Activated naive CD8-positive, alpha-beta T cell treated with anti-CD3 and anti-CD28 coated beads, Interleukin-2, amount 10 ng/mL, durations not matched to agents 7 days and 5 days (primary cell): ENCODE results near the gene ZNF512B. TPM values are rescaled to one million over a fixed set of nuclear protein-coding genes. Genes with fewer than 3 reads are reported as not detected.
"Not testable (repeated sequence)": the region's sequence is repeated elsewhere in the genome, so short reads cannot be mapped to it uniquely, and the experiment has no call there.

Experiments used
- ATAC-seq: fragments of 150-1000 bp; cut with Tn5 transposase; one replicate; pipeline ENCODE4 v1.10.0; 2021; ENCODE audit warnings: low read depth, moderate library complexity
- POLR2A ChIA-PET: fragments of 350-600 bp; sonication (Branson Sonifier 250); formaldehyde crosslinking; loops from one replicate; lab custom pipeline; 2021; ENCODE audit warnings: antibody characterized with exemption; lab: Charles Lee
- DNase-seq: peaks from one replicate; pipeline ENCODE4 v3.0.0; 2021
- H3K27ac Mint-ChIP-seq: one replicate; pipeline ENCODE4 v1.8.0; 2022; ENCODE audit warnings: mild to moderate bottlenecking, mixed read lengths
- H3K27me3 Mint-ChIP-seq: one replicate; pipeline ENCODE4 v1.8.0; 2022; ENCODE audit warnings: mild to moderate bottlenecking, moderate library complexity, mixed read lengths
- H3K36me3 Mint-ChIP-seq: one replicate; pipeline ENCODE4 v1.8.0; 2021; ENCODE audit warnings: mild to moderate bottlenecking, mixed read lengths
- H3K4me1 Mint-ChIP-seq: one replicate; pipeline ENCODE4 v1.8.0; 2021; ENCODE audit warnings: mixed read lengths
- H3K4me3 Mint-ChIP-seq: one replicate; pipeline ENCODE4 v1.8.0; 2022; ENCODE audit warnings: mild to moderate bottlenecking, moderate library complexity, mixed read lengths
- H3K9me3 Mint-ChIP-seq: one replicate; pipeline ENCODE4 v1.8.0; 2021; ENCODE audit warnings: mixed read lengths
- total RNA-seq, 2 experiments: library from RNA; stranded (reverse); gene quantifications; one replicate each; pipeline ENCODE4 v1.2.3, GENCODE V29; 2021

ZNF512B gene, protein sequence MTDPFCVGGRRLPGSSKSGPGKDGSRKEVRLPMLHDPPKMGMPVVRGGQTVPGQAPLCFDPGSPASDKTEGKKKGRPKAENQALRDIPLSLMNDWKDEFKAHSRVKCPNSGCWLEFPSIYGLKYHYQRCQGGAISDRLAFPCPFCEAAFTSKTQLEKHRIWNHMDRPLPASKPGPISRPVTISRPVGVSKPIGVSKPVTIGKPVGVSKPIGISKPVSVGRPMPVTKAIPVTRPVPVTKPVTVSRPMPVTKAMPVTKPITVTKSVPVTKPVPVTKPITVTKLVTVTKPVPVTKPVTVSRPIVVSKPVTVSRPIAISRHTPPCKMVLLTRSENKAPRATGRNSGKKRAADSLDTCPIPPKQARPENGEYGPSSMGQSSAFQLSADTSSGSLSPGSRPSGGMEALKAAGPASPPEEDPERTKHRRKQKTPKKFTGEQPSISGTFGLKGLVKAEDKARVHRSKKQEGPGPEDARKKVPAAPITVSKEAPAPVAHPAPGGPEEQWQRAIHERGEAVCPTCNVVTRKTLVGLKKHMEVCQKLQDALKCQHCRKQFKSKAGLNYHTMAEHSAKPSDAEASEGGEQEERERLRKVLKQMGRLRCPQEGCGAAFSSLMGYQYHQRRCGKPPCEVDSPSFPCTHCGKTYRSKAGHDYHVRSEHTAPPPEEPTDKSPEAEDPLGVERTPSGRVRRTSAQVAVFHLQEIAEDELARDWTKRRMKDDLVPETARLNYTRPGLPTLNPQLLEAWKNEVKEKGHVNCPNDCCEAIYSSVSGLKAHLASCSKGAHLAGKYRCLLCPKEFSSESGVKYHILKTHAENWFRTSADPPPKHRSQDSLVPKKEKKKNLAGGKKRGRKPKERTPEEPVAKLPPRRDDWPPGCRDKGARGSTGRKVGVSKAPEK
- 10 to 100 TPM; 15.4 TPM for total RNA-seq

DNA sequence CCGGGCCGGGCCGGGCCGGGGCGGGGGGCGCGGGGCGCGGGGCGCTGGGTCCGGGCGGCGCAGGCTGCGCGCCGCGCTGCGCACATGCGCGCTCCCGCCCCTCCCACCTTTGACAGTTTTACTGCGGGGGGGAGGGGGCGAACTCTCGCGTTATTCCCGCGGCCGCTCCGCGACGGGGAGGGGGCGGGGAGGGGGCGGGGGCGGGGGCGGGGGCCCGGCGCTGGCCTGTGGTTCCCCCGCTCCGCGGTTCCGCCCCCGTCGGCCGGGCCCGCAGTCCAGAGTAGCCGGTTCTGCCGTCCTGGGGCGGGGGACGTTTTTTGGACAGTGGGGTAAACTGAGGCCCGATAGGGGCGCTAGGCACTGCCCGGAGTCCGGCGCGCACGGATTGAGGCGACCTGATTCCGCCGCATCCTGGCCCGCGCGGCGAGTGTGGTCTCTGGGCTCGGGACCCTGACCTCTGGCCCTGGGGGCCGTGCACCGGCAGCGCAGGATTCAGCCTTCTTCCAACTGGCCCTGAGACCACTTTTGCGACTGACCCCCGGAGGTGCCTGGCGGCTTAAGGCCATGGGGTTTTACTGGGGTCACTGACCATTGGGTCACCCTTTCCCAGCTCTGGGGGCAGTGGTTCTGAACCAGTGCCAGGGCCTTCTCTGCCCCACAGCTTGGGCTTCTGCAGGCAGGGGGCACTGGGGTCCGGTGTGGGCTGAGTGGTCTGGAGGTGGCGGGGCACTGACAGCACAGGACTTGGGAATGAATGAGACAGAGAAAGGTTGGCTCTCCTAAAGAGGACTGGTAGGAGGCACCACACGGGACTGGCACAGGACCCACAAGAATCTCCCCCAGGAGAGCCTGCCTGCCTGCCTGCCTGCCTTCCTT lies at the start of gene ZNF512B:
TSS of gene ZNF512B (minus strand) at position 93 of the 876 bp plus-strand sequence. CDS start 1,980 bp downstream, outside the sequence.
- DNase-seq (peak; percentile 63), ATAC-seq (peak; percentile 27)
- POLR2A ChIA-PET: interaction anchor here (0.7 kb wide), 1 partner anchor 9 kb away, joined by 3 read pairs; the partner anchor contains the start of gene SAMD10
- H3K4me1 Mint-ChIP-seq: peaks cover 18% of the 10 kb centered on the region
- H3K9me3 Mint-ChIP-seq: no peaks in the 10 kb centered on the region
- H3K4me3 Mint-ChIP-seq: peak within 1 kb of the TSS; percentile 86
- H3K27ac Mint-ChIP-seq: peak within 1 kb of the TSS; percentile 84
- H3K27me3 Mint-ChIP-seq: peaks cover 4% of the 10 kb centered on the region
- H3K36me3 Mint-ChIP-seq: peaks cover 13% of the 10 kb centered on the region

DNA sequence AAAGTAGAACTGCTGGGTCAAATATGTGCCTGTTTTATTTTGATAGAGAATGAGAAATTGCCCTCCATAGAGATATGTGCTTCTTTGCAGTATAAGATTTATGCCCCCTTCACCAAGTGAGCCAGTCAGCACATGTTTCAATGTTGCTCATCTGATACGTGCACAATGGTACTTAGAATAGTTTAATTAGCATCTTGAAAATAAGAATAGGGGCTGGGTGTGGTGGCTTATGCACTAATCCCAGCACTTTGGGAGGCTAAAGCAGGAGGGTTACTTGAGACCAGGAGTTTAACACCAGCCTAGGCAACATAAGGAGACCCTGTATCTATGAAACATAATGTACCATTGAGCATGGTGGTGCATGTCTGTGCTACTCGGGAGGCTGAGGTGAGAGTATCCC lies 45.9 kb upstream of the ZNF512B start:
- ATAC-seq: no peak
- Mint-ChIP-seq H3K27ac (no peak overlapping the region), H3K4me3 (no peak overlapping the region), H3K4me1 (peaks cover 21% of the 10 kb centered on the region), H3K36me3 (peaks cover 48% of the 10 kb centered on the region), H3K9me3 (no peaks in the 10 kb centered on the region), H3K27me3 (no peaks in the 10 kb centered on the region)
- DNase-seq: no peak
- POLR2A ChIA-PET: no interaction called here

DNA sequence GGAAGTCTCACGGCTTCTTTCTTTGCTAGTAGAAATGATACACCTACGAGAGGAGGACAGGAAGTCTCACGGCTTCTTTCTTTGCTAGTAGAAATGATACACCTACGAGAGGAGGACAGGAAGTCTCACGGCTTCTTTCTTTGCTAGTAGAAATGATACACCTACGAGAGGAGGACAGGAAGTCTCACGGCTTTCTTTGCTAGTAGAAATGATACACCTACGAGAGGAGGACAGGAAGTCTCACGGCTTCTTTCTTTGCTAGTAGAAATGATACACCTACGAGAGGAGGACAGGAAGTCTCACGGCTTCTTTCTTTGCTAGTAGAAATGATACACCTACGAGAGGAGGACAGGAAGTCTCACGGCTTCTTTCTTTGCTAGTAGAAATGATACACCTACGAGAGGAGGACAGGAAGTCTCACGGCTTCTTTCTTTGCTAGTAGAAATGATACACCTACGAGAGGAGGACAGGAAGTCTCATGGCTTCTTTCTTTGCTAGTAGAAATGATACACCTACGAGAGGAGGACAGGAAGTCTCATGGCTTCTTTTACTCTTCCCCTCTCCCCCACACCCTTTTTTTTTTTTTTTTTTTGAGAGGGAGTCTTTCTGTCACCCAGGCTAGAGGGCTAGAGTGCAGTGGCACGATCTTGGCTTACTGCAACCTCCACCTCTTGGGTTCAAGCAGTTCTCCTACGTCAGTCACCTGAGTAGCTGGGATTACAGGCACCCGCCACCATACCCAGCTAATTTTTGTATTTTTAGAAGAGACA lies 42.8 kb upstream of the ZNF512B start:
- H3K27me3 Mint-ChIP-seq, DNase-seq, POLR2A ChIA-PET, H3K9me3 Mint-ChIP-seq: not testable (repeated sequence)
- peak overlapping the region; percentile 59 for H3K4me3 Mint-ChIP-seq
- peak overlapping the region; percentile 89 for H3K27ac Mint-ChIP-seq
- H3K36me3 Mint-ChIP-seq: peaks cover 64% of the 10 kb centered on the region
- peak; percentile 13 for ATAC-seq
- peaks cover 36% of the 10 kb centered on the region for H3K4me1 Mint-ChIP-seq

DNA sequence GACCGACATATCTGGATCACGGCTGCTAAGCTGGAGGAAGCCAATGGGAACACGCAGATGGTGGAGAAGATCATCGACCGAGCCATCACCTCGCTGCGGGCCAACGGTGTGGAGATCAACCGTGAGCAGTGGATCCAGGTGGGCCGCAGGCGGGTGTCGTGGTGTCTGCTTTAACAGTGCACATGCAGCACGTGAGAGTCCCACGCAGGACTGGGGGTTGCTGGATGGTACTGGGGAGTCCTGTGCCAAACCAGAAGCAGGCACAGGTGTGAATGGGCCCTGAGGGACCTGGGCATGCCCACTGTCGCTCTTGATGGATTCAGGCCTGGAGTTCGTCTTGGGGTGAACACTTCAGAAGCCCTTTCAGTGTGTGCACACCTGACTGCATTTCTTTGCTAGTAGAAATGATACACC lies 41.6 kb upstream of the ZNF512B start:
- H3K4me1 Mint-ChIP-seq: peaks cover 36% of the 10 kb centered on the region
- H3K27ac Mint-ChIP-seq: peak overlapping the region; percentile 83
- POLR2A ChIA-PET: interaction anchor here (1.6 kb wide), 1 partner anchor 67 kb away, joined by 4 read pairs; no protein-coding TSS in a partner anchor
- peaks cover 6% of the 10 kb centered on the region for H3K9me3 Mint-ChIP-seq
- ATAC-seq: peak; percentile 35
- peak; percentile 41 for DNase-seq
- H3K36me3 Mint-ChIP-seq: peaks cover 71% of the 10 kb centered on the region
- peak overlapping the region; percentile 39 for H3K4me3 Mint-ChIP-seq
- H3K27me3 Mint-ChIP-seq: no peaks in the 10 kb centered on the region

DNA sequence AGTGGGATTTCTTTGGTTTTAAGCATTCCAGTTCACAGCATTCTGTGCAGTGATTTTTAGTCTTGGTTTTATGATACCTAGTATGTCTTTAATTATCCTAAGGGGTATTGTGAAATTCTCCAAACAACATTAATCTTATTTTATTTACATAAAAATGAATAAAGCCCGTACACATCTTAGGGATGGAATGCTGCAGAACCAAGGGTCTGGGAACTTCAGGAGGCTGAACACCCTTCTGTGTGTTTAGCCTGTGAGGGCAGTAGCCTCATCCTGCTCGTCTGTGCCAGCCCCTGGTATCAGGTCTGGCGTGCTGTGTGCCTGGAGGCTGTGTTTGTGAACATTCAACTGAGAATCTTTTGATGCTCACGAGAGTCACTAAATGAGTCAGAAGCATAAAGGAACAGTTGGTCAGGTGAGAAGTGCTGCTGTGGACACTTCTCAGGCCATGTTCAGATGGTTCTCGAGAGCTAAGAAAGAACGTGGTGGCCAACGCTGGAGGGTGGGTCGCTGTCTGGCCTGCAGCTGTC lies 41.0 kb upstream of the ZNF512B start:
- H3K9me3 Mint-ChIP-seq: peaks cover 6% of the 10 kb centered on the region
- ATAC-seq (no peak), DNase-seq (no peak)
- no peak overlapping the region for H3K4me3 Mint-ChIP-seq
- H3K4me1 Mint-ChIP-seq: peaks cover 36% of the 10 kb centered on the region
- no peaks in the 10 kb centered on the region for H3K27me3 Mint-ChIP-seq
- peak overlapping the region; percentile 83 for H3K27ac Mint-ChIP-seq
- POLR2A ChIA-PET: interaction anchor here (0.9 to 1.6 kb wide), 3 partner anchors 9 to 67 kb away, joined by 3 to 4 read pairs (median 4); no protein-coding TSS in a partner anchor
- H3K36me3 Mint-ChIP-seq: peaks cover 70% of the 10 kb centered on the region

DNA sequence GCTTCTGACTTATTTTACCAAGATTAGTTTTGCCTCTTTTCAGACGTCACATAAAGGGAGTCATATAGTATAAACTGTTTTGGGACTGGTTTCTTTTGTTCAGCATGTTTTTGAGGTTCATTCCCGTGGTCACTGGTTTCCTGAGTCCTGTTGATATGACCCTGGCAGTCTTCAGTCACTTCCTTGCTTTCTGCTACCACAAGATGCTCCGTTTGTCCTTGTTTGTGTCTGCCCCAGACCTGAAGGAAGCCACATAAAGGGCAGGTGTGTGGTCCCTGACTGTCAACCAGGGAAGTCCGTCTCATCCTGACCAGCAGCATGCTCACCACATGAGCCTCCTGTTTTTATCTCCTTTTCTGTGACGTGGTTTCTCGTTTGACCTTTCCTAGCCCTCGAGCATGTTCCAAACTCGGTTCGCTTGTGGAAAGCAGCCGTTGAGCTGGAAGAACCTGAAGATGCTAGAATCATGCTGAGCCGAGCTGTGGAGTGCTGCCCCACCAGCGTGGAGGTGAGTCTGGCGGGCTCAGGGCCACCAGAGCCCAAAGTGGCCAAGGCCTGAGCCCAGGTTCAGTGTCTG lies 40.2 kb upstream of the ZNF512B start:
- DNase-seq (no peak), ATAC-seq (peak; percentile 30)
- Mint-ChIP-seq H3K4me1 (peaks cover 36% of the 10 kb centered on the region), H3K27ac (peak overlapping the region; percentile 76), H3K9me3 (peaks cover 6% of the 10 kb centered on the region), H3K27me3 (no peaks in the 10 kb centered on the region), H3K4me3 (peak overlapping the region; percentile 66), H3K36me3 (peaks cover 68% of the 10 kb centered on the region)
- POLR2A ChIA-PET: interaction anchor here (0.6 to 1.6 kb wide), 4 partner anchors 8 to 68 kb away, joined by 3 to 5 read pairs (median 4); no protein-coding TSS in a partner anchor

DNA sequence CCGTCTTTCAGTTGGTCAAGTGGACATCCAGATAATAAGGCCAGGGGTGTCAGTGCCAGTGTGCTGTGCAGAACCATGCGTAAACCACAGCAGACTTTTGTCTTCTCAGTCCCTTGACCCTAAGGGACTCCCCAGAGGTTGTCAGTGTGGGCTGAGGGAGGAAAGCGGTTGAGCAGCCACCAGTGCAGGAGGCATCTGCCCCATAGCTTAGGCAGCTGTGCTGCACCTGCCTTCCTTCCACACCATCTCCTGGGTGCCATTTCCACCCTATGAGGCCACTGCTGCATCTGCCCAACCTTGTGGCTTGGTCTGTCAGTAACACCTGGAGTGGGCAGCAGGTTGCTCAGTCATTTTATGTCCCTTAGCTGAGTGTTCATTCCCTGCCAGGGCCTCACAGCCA lies 37.2 kb upstream of the ZNF512B start:
- peaks cover 24% of the 10 kb centered on the region for H3K4me1 Mint-ChIP-seq
- H3K27ac Mint-ChIP-seq: no peak overlapping the region
- ATAC-seq: no peak
- H3K9me3 Mint-ChIP-seq: peaks cover 6% of the 10 kb centered on the region
- POLR2A ChIA-PET: no interaction called here
- H3K27me3 Mint-ChIP-seq: no peaks in the 10 kb centered on the region
- H3K36me3 Mint-ChIP-seq: peaks cover 54% of the 10 kb centered on the region
- H3K4me3 Mint-ChIP-seq: no peak overlapping the region
- DNase-seq: no peak

DNA sequence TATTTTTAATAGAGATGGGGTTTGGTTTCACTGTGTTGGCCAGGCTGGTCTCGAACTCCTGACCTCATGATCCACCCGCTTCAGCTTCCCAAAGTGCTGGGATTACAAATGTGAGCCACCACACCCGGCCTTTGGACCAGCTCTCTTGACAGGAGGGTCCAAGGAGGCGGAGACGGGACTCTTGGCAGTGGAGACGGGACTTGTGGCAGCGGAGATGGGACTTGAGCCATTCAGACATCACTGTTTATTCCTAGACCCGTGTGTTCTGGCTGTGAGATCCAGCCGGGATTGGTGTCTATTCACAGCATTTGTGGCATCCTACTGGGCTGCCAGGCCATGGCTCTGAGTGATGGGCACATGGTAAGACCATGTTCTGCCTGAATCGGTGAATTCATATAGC lies 36.8 kb upstream of the ZNF512B start:
- H3K4me3 Mint-ChIP-seq: no peak overlapping the region
- H3K4me1 Mint-ChIP-seq: peaks cover 23% of the 10 kb centered on the region
- POLR2A ChIA-PET: no interaction called here
- no peak for ATAC-seq
- H3K27me3 Mint-ChIP-seq: no peaks in the 10 kb centered on the region
- no peak for DNase-seq
- peaks cover 6% of the 10 kb centered on the region for H3K9me3 Mint-ChIP-seq
- peaks cover 56% of the 10 kb centered on the region for H3K36me3 Mint-ChIP-seq
- H3K27ac Mint-ChIP-seq: no peak overlapping the region

DNA sequence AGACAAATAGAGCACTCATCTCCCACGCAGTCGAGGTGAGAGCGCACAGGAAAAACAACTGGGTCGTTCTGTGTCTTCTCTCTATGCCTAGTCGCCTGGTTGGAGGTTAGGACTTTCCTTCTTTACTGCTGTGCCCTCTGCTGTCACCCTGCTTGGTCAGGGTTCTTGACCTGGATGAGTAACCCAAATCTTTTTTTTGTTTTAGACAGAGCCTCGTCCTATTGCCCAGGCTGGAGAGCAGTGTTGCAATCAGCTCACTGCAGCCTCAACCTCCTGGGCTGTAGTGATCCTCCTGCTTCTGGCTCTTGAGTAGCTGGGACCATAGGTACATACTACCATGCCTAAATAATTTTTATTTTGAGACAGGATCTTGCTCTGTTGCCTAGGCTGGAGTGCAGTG lies 35.7 kb upstream of the ZNF512B start:
- H3K36me3 Mint-ChIP-seq: peaks cover 49% of the 10 kb centered on the region
- H3K4me3 Mint-ChIP-seq: no peak overlapping the region
- no peaks in the 10 kb centered on the region for H3K27me3 Mint-ChIP-seq
- peaks cover 19% of the 10 kb centered on the region for H3K4me1 Mint-ChIP-seq
- peaks cover 6% of the 10 kb centered on the region for H3K9me3 Mint-ChIP-seq
- DNase-seq: no peak
- no peak overlapping the region for H3K27ac Mint-ChIP-seq
- no peak for ATAC-seq
- POLR2A ChIA-PET: no interaction called here

DNA sequence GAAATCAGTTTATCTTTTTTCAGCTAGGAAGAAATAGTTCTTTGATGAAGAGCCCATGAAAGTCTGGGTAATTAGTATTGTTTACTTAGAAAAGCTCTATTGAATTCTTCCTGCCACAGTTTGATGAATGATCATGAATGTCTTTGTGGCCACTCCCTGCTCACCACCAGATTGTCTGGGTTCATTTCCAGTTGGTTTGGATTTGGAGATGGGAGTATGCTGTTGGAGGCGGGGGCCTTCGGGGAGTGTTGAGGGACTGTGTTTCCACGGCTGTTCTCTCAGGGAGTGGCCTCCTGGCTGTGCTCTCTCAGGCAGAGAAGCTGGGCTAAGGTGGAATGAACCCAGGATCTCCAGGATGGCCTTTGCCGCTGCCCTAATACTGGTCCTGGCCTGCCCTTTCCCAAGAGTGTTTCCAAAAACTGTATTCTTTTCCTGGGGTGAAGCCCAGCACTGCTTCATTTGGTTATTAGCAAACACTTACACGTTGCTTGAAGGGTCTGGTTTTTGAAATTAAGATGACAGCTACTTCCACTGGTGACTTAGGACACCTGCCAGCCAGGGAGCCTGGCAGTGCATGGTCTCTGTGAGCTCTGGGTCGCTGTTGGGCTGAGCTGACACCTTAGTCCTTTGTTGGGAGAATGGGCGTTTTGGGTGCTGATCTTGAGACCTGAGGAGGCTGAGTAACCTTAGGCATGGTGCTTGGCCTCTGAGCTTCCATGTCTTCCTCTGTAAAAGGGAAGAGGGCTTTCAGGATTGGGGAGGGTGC lies 34.4 kb upstream of the ZNF512B start:
- DNase-seq (no peak), ATAC-seq (no peak)
- Mint-ChIP-seq H3K27me3 (no peaks in the 10 kb centered on the region), H3K27ac (no peak overlapping the region), H3K4me3 (no peak overlapping the region), H3K36me3 (peaks cover 42% of the 10 kb centered on the region), H3K4me1 (peaks cover 8% of the 10 kb centered on the region), H3K9me3 (peaks cover 4% of the 10 kb centered on the region)
- POLR2A ChIA-PET: no interaction called here

DNA sequence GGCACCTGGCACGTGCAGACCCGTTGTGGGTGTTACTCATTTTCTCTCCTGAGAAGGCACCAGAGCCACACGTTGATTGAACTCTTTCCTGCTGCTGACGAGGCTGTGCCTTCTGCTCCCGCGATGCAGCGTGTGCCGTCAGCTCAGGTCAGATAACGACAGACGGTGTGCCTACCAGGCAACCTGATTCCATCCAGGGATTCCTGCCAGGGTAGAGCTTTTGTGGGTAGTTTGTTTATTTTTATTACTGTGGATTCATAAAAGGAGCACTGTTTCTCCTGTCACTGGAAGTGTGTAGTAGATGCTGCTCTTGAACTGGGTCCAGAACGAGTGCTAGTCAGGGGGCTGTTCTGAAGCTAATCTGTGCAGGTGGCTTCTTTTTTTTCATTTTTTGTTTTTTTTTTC lies 31.9 kb upstream of the ZNF512B start:
- ATAC-seq: no peak
- POLR2A ChIA-PET: interaction anchor here (0.7 to 0.8 kb wide), 2 partner anchors 9 to 464 kb away, joined by 4 to 6 read pairs; partner anchors contain the start of gene PTK6
- H3K27ac Mint-ChIP-seq: no peak overlapping the region

More for the DNA sequence above, 31.9 kb upstream of the ZNF512B start:
- DNase-seq: no peak
- Mint-ChIP-seq H3K4me1 (no peaks in the 10 kb centered on the region), H3K9me3 (no peaks in the 10 kb centered on the region), H3K4me3 (no peak overlapping the region), H3K36me3 (peaks cover 31% of the 10 kb centered on the region), H3K27me3 (no peaks in the 10 kb centered on the region)
